GM12874 (cell line): ENCODE data around the gene KCNMB2.

ENCODE experiments used
- CTCF ChIP-seq: IDR thresholded peaks from 2 replicates; pipeline ENCODE4 v1.5.1; 2011; ENCODE audit warnings: low read depth, mild to moderate bottlenecking, control low read depth, low read length, moderate library complexity; ENCODE audit not compliant: insufficient read depth

Gene KCNMB2

GRCh38 chr3:178603735-178604134, 67.5 kb downstream of the KCNMB2 start:
- TF ChIP-seq CTCF, result no peak

- no peak for TF ChIP-seq CTCF
Measured at GRCh38 chr3:178618197-178618596, 82.0 kb downstream of the KCNMB2 start.

GRCh38 chr3:178618896-178619295, 82.7 kb downstream of the KCNMB2 start:
- no peak for TF ChIP-seq CTCF

GRCh38 chr3:178623666-178624255, 87.5 kb downstream of the KCNMB2 start:
- TF ChIP-seq CTCF, result no peak

- no peak for TF ChIP-seq CTCF
Measured at GRCh38 chr3:178624276-178624675, 88.0 kb downstream of the KCNMB2 start.

GRCh38 chr3:178625053-178625600, 88.9 kb downstream of the KCNMB2 start:
- TF ChIP-seq CTCF, result no peak

- no peak for TF ChIP-seq CTCF
Measured at GRCh38 chr3:178628037-178628436, 91.8 kb downstream of the KCNMB2 start.
